ENCODE data around the gene ZMIZ1.

Gene ZMIZ1

DNA sequence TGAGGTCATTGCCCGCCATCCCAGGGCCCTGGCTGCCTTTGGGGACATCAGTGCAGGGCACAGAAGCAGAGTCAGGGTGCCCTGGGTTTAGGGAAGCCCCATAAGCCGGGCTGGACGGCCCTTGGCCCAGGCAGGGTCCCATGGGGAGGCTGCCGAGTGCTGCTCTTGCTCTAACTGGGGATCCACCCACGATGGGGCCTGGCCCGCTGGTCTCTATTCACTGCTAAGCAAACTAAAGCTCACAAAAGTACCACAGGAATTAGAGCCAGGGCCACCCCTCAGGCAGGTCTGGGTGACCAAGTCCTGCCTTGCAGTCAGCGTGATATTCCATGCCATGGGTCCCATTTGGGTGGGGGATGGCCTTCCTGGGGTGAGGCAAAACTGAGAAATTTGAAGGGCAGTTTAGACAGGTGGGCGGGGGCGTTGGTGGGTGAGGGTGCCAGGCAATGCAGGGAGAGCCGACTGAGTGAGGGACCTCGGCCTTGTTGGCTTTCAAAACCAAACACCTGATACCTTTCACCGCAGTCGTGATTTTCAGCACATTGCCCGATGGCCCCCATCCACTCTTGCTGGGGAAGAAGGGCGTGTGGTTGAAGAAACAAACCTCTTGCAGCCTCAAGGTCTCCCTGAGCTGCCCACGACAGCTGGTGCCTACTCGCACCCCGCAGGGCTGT lies 185.7 kb downstream of the ZMIZ1 start:
- no peak for DNase-seq

- DNase-seq = no peak
These were observed 186.3 kb downstream of the ZMIZ1 start for GRCh38 chr10:79255007-79255507.

DNA sequence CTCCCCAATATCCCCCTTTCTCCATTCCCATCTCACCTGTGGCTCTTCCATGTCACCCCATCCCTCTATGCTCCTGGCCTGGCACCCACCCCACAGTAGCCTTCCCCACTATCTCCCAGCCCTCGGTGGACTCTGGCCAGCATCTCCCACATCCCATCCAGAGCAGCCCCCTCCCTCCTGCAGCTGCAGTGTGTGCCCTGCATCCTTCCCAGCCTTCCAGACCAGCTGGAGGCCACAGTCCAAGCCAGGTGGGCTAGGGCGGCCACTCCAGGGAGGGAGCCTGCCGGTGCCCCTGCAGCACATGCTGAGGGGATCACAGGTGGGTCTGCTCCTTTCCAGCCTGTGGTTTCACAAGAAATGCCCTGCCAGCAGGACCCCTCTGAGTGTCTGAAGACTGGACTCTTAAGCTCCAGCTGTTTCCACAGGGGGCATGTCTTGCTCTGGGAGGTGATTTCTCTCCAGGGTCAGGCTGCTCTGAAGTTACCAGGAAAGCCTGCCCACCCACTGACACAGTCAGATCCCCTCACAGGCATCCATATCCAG lies 187.6 kb downstream of the ZMIZ1 start:
- DNase-seq = no peak

DNA sequence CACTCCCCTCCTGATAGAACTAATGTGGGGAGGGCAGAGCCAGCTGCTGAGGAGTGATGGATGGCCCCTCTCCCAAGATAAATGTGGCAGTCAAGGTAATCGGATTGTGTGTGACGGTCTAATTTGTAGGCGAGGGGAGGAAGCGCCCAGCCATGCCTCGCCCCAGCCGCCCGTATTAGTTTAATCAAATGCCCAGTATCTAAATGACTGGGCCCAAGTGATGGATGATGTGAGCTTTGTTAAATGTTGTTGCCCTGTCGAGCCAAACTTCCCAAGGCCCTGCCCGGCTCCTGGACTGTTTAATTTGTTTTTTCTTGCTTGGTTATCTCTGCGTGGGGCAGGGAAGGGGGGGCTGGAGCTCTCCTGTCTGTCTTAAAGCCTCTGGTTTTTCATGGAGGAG lies 190.1 kb downstream of the ZMIZ1 start:
- DNase-seq = no peak

- DNase-seq = no peak
These were observed 191.1 kb downstream of the ZMIZ1 start for GRCh38 chr10:79259834-79260233.

DNA sequence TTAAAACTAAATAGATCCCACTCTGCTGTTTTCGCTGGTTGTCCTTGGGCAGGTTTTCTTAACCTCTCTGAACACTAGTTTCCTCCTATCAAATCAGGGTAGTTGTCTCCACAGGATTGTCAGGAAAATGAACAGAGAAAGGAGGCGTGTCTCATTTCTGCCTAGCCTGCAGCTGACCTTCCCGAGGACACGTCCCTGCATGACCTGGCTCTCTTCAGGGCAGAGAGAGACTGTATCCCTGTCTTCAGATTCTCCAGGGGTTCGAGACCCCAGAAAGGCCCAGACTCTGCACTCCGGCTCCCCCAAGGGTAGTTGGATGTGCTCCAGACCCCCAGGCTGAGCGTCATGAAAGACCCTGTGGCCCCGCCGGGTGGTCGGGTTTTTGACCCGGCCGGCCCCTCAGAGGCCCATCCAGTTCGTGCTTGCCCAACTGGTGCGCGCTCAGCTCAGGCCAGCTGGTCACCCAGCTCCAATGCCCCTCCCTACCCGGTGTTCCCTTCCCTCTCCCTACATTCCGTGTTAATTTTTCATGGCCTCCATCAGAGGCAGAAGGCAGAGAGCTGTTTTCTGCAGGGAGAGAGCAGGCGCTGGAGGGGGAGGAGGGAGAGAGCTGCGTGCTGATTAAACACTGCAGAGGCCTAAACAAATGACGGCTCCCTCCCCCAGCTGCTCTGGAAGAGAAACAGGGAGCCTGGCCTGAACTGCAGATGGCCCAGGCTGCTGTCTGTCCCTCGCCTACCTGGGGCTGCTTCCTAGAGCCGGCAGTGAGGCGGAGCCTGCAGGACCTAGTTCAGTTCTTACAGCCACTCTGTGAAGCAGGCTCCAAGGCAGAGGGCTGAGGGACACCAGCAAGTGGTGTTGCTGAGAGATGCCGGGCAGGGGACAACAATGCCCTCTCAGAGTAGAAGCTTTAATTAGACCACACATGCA lies 192.3 kb downstream of the ZMIZ1 start:
- no peak for DNase-seq

- DNase-seq = no peak
These were observed 193.4 kb downstream of the ZMIZ1 start for GRCh38 chr10:79262131-79262530.

GRCh38 chr10:79262959-79263746 lies 194.4 kb downstream of the ZMIZ1 start:
- DNase-seq = no peak

- no peak for DNase-seq
These were observed 195.2 kb downstream of the ZMIZ1 start for GRCh38 chr10:79263939-79264338.

DNA sequence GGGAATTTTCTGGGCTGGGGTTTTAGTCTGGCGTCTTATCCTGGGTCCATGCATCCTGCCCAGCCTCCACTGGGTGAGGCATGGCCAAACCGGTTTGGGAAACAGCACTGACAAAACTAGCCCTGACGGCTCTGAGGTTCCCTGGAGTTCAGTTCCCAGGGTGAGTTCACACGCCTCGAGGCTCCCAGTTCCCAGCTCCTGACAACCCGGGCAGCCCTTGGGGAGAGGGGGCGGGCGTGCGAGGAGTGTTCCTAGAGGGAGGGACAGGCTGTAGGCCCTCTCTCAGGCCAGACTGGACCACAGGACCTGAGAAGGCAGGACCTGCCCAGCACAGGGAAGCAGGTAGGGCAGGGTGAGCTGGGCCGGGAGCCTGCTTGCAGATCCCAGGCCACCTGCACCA lies 196.2 kb downstream of the ZMIZ1 start:
- no peak for DNase-seq

- peak; percentile 55 to 58 for DNase-seq
These were observed 197.3 kb downstream of the ZMIZ1 start for GRCh38 chr10:79266084-79266483.

GRCh38 chr10:79266543-79267312 lies 198.0 kb downstream of the ZMIZ1 start:
- DNase-seq = peak; percentile 51 to 59

- no peak for DNase-seq
These were observed 198.7 kb downstream of the ZMIZ1 start for GRCh38 chr10:79267499-79267898.

- no peak for DNase-seq
These were observed 199.4 kb downstream of the ZMIZ1 start for GRCh38 chr10:79268161-79268601.

GRCh38 chr10:79268742-79269141 lies 200.0 kb downstream of the ZMIZ1 start:
- DNase-seq = no peak

- no peak for DNase-seq
These were observed 200.7 kb downstream of the ZMIZ1 start for GRCh38 chr10:79269443-79269842.

DNA sequence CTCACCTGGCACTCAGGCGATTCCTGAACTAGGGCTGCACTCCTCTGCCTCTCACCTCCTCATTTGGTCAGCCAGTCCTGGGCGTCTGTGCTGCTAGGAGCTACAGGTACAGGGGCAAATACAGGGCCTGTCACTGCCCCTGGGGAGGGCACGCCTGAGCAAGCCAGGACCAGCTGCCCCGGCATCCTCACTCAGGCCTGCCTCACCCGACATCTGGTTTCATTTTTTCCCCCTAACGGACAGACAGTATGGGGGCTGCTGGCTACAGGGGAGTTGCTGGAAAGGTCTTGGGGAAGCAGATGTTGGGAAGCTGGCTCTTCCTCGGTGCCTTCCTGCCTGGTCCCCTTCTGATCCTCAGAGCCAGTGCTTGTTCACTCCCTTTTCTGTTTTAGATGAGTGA lies 201.2 kb downstream of the ZMIZ1 start:
- DNase-seq = no peak

DNA sequence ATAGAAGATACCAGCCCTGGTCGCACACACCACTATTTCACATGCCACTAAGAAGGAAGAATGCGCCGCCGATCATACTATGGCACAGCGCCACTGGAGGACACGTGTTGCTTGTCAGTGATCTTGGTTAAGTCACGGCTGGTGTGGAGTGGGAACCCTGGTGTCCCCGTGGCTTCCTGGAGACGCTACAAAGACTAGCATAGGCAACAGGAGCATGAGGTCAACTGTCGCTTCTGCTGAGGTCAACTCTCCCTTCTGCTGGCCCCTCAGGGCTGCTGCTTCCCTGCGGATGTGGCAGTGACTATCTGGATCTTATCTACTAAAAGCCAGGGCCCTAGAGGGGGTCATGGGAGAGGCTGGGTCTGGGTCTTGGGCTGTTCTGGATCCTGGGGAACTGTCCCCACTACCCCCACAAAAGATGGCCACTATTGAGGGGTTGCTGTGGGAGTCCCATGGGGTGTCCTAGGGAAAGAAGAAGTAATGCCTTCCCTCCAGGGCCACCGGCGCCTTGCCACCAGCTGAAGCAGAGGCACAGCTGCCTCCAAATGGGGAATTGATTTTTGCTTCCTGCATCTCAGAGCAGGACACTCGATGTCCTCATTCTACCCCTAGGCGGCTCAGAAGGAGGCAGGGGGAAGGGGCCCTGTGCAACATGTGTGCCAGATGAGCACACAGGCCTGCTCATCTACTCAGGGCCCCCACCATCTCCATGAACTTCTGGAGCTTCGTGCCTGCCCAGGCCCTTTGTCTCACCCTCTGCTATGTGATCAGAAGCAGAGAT lies 201.9 kb downstream of the ZMIZ1 start:
- no peak for DNase-seq

- DNase-seq = no peak
These were observed 203.6 kb downstream of the ZMIZ1 start for GRCh38 chr10:79272353-79272752.

DNA sequence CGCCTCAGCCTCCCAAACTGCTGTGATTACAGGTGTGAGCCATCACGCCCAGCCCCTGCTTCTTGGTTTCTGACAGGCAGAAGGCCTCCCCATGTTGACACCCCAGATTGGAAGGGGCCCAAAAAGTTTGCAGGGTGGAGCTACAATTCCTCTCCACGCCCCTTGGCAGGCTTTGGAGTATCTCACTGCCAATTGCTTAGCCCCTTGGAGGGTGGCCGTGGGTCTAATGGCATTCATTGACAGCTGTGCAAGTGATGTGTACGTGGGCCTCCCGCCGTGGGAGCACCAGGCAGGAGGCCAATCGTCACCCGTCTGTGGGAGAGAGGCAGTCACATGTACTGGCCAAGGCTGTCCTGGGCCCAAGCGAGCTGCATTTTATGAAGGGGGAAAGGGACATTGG lies 204.8 kb downstream of the ZMIZ1 start:
- no peak for DNase-seq

All from activated T-cell treated with anti-CD3 and anti-CD28 coated beads, Interleukin-2, amount 50 U/mL, for 48 hours (primary cell).